DND-41 (cell line): Measurements from ENCODE around the gene SLC25A3.
A peak's percentile ranks its signal among the peaks of the same experiment; 100 is the strongest.

ENCODE experiments used
- ATAC-seq: fragments of 200-7000 bp; cut with Tn5 transposase; 3 replicates; pipeline ENCODE4 v1.9.1; 2021; ENCODE audit warnings: low read depth; ENCODE audit not compliant: insufficient read depth
- DNase-seq: peaks from one replicate; pipeline ENCODE4 v3.0.0-alpha.2; 2020
- H2AFZ ChIP-seq: 2 replicates; pipeline ENCODE4 v1.6.0; 2012; ENCODE audit warnings: low read depth, low read length
- H3K27ac ChIP-seq: 2 replicates; pipeline ENCODE4 v1.5.1; 2012; ENCODE audit warnings: low read length, inconsistent platforms
- H3K27me3 ChIP-seq: fragments of 200-600 bp; sonication (generic); 2 replicates; pipeline ENCODE4 v1.6.0; 2012; ENCODE audit warnings: low read length, mild to moderate bottlenecking, inconsistent platforms; ENCODE audit not compliant: insufficient read depth, poor library complexity
- H3K36me3 ChIP-seq: 2 replicates; pipeline ENCODE4 v1.5.1; 2012; ENCODE audit warnings: low read length, inconsistent platforms; ENCODE audit not compliant: insufficient read depth
- H3K4me1 ChIP-seq: 2 replicates; pipeline ENCODE4 v1.5.1; 2012; ENCODE audit warnings: mild to moderate bottlenecking, low read length; ENCODE audit not compliant: insufficient read depth
- H3K4me2 ChIP-seq: 2 replicates; pipeline ENCODE4 v1.6.0; 2012; ENCODE audit warnings: mild to moderate bottlenecking, moderate library complexity, low read length, inconsistent platforms; ENCODE audit not compliant: insufficient read depth
- H3K4me3 ChIP-seq, 2 experiments: fragments of 200-600 bp in 1 of 2; shearing (Covaris generic) in 1 of 2; 2 replicates each; pipeline ENCODE4 v1.5.1; 2012 to 2016; ENCODE audit warnings: inconsistent platforms in 2 of 2, low read length in 2 of 2, mild to moderate bottlenecking in 2 of 2, low read depth in 1 of 2, moderate library complexity in 1 of 2
- H3K79me2 ChIP-seq: 2 replicates; pipeline ENCODE4 v1.6.0; 2012; ENCODE audit warnings: low read length, inconsistent platforms; ENCODE audit not compliant: insufficient read depth
- H3K9ac ChIP-seq: 2 replicates; pipeline ENCODE4 v1.6.0; 2012; ENCODE audit warnings: low read depth, mild to moderate bottlenecking, inconsistent platforms, low read length, moderate library complexity
- H3K9me3 ChIP-seq: 2 replicates; pipeline ENCODE4 v1.5.1; 2012; ENCODE audit warnings: low read length, moderate library complexity, mild to moderate bottlenecking, inconsistent platforms; ENCODE audit not compliant: insufficient read depth, severe bottlenecking
- H4K20me1 ChIP-seq: 2 replicates; pipeline ENCODE4 v1.6.0; 2012; ENCODE audit warnings: low read length; ENCODE audit not compliant: insufficient read depth
- CTCF ChIP-seq: IDR thresholded peaks from 2 replicates; pipeline ENCODE4 v1.5.1; 2012; ENCODE audit warnings: borderline replicate concordance, low read length, moderate library complexity, mild to moderate bottlenecking; ENCODE audit not compliant: poor library complexity, severe bottlenecking; ENCODE audit errors: extremely low read depth
- EZH2 ChIP-seq: IDR thresholded peaks from 3 replicates; pipeline ENCODE4 v1.6.1; 2012; ENCODE audit warnings: borderline replicate concordance, low read depth, mild to moderate bottlenecking, moderate library complexity, low read length, inconsistent platforms; ENCODE audit not compliant: severe bottlenecking

Gene SLC25A3

GRCh38 chr12:98645572-98646067, 52.1 kb downstream of the SLC25A3 start:
- Histone ChIP-seq H3K4me1 (peaks cover 44% of the 10 kb centered on the region), H3K27ac (peak overlapping the region; percentile 79), H4K20me1 (no peaks in the 10 kb centered on the region), H3K79me2 (peaks cover 67% of the 10 kb centered on the region), H3K4me3 (peak overlapping the region; percentile 70 to 89), H3K9me3 (no peaks in the 10 kb centered on the region), H3K27me3 (no peaks in the 10 kb centered on the region), H3K4me2 (peak overlapping the region; percentile 77), H2AFZ (peak overlapping the region; percentile 94), H3K36me3 (peaks cover 18% of the 10 kb centered on the region), H3K9ac (peak overlapping the region; percentile 83)
- ATAC-seq: peak; percentile 3; the same call in 1 of the 3 replicates
- TF ChIP-seq EZH2: no peak
- TF ChIP-seq CTCF: no peak
- DNase-seq: peak; percentile 20

GRCh38 chr12:98646294-98647090, 53.0 kb downstream of the SLC25A3 start:
- no peaks in the 10 kb centered on the region for H4K20me1 ChIP-seq
- H3K27ac ChIP-seq: peak overlapping the region; percentile 48; the same call in 1 of the 2 replicates
- peak overlapping the region; percentile 77 for H3K4me2 ChIP-seq
- no peak for DNase-seq
- no peaks in the 10 kb centered on the region for H3K9me3 ChIP-seq
- H2AFZ ChIP-seq: peak overlapping the region; percentile 94; the same call in 1 of the 2 replicates
- peak; percentile 17 for TF ChIP-seq CTCF
- no peak for TF ChIP-seq EZH2
- peak overlapping the region; percentile 70 to 89 for H3K4me3 ChIP-seq
- no peak for ATAC-seq
- peaks cover 36% of the 10 kb centered on the region for H3K4me1 ChIP-seq
- peaks cover 20% of the 10 kb centered on the region for H3K36me3 ChIP-seq
- H3K79me2 ChIP-seq: peaks cover 58% of the 10 kb centered on the region
- peak overlapping the region; percentile 83 for H3K9ac ChIP-seq
- H3K27me3 ChIP-seq: no peaks in the 10 kb centered on the region

DNA sequence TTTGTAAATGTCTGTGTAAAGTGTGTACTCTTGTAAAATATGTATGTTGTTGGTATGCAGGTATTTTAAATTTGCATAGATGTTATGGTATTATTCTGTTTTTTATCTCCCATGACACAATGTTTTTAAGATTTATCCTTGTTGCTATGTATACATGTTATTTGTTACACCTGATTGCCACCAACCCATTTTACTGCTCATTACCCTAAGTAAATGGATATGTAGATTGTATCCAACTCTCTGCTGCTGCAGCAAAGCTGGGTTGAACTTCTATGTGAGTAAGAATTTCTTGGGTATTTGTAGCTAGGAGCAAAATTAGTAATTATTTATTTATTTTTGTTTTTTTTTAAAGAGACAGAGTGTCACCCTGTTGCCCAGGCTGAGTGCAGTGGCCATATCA, 57.8 kb downstream of the SLC25A3 start:
- no peak for DNase-seq
- no peak for ATAC-seq
- no peaks in the 10 kb centered on the region for H4K20me1 ChIP-seq

More for the DNA sequence above, 57.8 kb downstream of the SLC25A3 start:
- no peak overlapping the region for H2AFZ ChIP-seq
- H3K27me3 ChIP-seq: no peaks in the 10 kb centered on the region
- H3K9ac ChIP-seq: no peak overlapping the region
- peaks cover 10% of the 10 kb centered on the region for H3K4me1 ChIP-seq
- H3K4me2 ChIP-seq: no peak overlapping the region
- H3K9me3 ChIP-seq: no peaks in the 10 kb centered on the region
- peaks cover 12% of the 10 kb centered on the region for H3K79me2 ChIP-seq
- H3K4me3 ChIP-seq: no peak overlapping the region
- H3K27ac ChIP-seq: no peak overlapping the region
- TF ChIP-seq EZH2: no peak
- no peak for TF ChIP-seq CTCF
- H3K36me3 ChIP-seq: peaks cover 29% of the 10 kb centered on the region
